ENCODE data around the gene FXYD2.
A peak's percentile ranks its signal among the peaks of the same experiment; 100 is the strongest.

The FXYD2 gene

GRCh38 chr11:117857734-117858414 lies 33.3 kb upstream of the FXYD2 start:
- DNase-seq (ENCODE audit: low read depth): no peak

DNA sequence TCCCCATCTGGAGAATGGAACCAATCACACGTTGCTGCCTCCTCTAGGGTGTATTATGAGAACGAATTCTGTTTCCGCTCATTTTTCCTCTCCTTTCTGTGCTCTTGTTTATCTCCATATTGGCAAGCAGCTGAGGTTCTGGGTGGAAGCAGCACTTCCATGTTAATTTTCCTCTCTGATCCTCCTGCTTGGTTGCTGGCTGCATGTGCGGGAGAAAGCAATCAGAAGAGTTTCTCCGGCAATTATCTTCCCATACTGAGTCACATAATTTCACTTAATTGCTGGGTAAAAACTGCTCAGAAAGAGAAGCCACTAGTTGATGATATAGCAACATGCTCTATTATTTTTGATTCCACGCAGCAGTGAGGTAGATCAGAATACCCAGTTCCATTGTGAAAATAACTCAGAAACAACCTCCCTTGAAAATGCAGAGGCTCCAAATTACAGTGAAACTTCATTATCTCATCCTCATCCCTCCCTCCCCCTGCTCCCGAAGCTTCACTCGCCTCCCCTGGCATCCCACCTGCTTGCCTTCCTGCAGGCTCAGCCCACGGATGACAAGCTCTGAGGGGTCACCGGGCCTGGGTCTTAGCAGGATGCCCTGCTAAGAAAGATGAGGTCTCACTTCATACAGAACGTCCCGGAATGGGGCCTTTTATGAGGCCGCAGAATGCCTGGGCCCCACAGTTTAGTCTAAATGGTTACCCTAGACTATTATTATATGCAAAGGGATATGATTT lies 31.5 kb upstream of the FXYD2 start:
- DNase-seq (ENCODE audit: low read depth): no peak

DNA sequence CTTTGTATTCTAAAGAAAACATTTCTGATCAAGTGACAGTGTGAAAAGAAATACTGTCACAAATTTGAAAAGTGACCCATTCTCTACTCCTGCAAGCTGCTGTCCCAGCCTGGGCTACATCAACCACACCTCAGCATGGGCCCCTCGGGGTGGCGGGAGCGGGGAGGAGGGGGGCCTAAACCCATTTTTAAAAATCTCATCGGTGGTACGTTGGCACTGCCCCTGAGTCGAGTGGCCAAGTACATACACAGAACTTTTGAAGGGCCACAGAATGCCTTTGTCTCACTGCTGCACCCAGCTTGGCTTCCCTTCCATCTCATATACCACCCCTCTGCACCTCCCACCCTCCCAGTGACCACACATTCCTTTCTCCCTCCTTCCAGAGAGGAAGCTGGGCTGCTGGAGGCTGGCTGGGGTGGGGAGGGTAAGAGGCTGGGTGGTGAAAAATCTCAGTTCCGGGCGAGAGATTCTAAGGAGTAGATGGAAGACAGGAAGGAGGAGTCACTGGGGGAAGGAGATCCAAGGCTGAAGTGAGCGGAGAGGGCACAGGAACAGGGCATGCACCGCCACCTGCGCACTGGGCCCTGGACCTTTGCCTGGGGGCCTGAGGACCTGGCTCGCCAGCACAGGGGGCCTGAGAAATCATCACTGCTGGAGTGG lies 30.8 kb upstream of the FXYD2 start:
- no peak for DNase-seq (ENCODE audit: low read depth)

DNA sequence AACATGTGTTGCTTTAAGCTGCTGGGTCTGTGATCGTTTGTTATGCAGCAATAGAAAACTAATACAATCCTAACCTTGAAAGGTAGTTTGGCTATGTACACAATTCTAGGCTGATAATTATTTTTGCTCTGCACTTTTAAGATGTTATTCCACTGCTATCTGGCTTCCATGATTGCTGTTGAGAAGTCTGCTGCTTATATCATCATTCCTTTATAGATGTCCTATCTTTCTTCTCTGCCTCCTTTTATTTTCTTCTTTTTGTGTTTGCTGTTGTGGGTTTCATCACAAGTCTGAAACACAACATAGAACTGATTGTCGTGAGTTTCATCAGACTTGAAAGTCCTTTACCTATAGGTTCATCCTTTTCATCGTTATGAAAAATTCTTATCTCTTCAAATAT lies 27.8 kb upstream of the FXYD2 start:
- no peak for DNase-seq (ENCODE audit: low read depth)

DNA sequence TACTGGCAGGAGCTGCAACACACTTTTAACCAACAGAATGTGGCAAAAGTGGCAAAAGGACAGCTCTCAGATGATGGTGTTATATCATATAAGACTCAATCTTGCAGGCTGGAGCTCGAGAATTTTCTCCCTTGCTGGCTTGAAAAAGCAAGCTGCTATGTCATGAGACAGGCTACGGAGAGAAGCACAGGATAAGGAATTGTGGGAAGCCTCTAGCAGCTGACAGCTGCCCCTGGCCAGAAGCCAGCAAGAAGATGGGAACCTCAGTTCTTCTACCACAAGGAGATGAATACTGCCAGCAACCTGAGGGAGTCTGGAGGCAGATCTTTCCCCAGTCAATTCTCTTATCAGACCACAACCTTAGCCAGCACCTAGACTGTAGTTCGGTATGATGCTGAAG lies 27.3 kb upstream of the FXYD2 start:
- DNase-seq (ENCODE audit: low read depth): no peak

- no peak for DNase-seq (ENCODE audit: low read depth)
Observed at GRCh38 chr11:117851106-117851505, 26.6 kb upstream of the FXYD2 start.

- DNase-seq (ENCODE audit: low read depth): no peak
Observed at GRCh38 chr11:117849781-117850414, 25.4 kb upstream of the FXYD2 start.

DNA sequence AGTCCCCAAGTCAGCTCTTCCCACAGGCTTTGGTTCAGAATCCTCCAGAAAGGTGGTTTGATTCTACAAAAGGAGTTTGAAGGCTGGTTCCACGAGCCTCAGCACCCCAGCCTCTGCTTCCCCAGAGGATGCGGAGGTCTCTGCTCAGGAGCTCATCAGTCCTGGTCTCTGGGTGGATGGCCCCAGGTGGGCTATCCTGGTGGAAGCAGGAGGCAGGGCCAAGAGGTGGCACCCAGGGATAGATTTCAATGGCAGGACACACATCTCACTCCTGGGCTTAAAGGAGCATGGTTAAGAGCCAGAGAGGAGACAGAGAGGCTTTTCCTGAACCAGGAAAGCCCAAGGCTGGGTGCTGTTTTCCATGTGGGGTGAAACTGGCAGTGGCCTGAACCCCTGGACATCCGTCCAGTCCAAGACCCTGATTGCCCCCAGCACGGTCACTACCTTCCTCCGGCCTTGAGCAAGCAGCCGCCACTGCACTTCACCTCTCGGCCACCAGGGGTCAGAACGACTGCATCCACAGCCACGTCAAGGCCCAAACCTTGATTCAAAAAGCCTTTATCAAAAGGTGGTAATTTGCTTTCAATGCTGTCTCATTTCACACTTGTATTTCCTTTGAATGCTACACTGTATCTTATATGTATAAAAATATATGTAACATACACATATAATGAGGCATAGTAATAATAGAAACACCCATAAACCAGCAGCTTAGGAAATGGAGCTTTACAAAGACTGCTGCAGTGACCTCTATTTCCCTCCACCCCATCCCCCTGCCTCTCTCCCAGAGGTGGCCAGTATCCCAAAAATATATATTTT lies 19.3 kb upstream of the FXYD2 start:
- DNase-seq (ENCODE audit: low read depth): peak; percentile 1

DNA sequence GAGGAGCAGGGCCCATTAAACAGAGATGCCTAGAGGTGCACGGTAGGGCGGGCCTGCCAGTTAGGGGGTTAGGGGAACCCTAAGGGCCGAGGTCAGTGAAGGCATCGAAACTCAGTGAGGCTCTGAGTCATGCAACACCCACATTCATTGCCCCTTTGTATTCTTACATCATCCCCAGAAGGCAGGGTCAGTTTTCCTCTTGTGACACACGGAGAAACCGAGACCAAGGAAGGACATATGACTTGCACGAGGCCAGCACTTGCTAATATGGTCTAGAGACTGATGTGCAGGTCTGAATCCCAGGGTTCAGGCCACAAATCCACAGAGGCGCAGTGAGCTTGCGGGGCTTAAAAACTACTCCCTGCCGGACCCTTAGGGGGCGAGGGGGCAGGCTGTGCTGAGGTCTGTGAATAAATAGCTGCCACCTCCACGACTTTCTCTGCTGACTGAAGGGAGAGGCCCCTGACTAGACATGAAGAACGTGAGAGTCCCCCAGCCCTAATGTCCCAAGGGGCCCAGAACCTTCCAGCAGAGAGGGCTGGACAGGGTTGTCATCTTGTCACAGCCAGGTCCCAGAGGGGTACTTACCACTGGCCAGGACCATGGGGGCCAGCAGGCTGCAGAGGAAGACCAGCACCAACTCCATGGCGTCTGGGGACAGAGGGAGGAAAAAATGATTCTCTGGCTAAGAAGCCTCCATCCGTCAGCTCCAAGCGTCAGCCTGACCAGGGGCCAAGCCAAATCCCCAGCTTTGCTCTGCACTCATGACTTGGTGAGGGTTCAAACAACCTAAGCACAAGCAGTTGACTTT lies 17.8 kb upstream of the FXYD2 start:
- no peak for DNase-seq (ENCODE audit: low read depth)

DNA sequence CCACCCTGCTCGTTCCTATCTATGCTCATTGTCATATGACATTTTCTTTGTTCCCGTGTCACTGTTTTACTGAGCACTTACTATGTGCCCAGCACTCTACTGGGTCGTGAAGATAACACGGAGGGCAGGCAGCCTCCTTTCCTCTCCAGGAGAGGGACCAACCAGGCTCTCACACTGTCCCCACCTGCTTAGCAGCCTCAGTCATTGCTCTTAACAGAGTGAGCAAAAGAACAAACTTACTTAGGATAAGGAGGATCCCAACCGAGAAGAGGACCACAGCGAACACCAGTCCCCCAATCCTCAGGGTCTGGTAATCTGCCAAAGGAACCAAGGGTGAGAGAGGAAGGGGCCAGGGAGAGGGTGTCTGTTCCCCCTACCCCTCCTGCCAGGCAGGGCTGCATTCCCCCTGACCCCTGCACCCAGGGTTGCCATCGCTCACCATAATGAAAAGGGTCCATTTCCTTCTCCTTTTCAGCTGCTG lies 17.0 kb upstream of the FXYD2 start:
- no peak for DNase-seq (ENCODE audit: low read depth)

DNA sequence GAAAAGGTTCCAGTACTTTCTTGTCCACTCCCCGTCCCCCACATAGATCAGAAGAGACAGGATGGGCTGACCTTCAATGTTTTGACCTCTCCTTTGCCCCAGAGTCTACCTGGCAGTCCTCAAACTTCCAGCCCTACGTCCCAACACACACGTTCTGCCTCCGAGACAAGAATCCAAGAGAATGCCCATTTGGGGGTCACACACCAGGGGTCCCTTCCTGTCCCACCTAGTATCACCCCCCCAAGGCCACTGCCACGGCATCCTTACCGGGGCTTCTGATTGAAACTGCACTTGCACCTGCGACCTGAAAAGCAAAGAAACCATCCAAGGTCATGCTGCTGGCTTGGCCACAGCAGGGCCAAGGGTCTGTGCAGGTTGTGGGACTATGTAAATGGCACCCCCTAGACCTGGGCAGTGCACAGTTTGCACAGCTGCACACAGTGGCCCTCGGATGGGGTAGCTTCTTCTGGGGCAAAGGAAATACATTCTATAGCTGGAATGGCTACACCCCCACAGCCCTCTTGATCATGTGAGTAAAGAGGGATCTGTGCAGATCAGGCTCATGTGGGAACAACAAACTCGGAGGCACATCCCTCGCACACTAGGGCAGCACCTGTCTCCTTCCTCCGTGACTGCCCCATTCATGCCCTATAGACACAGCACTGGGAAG lies 16.5 kb upstream of the FXYD2 start:
- DNase-seq (ENCODE audit: low read depth): no peak

- DNase-seq (ENCODE audit: low read depth): no peak
Observed at GRCh38 chr11:117839936-117840813, 15.6 kb upstream of the FXYD2 start.

DNA sequence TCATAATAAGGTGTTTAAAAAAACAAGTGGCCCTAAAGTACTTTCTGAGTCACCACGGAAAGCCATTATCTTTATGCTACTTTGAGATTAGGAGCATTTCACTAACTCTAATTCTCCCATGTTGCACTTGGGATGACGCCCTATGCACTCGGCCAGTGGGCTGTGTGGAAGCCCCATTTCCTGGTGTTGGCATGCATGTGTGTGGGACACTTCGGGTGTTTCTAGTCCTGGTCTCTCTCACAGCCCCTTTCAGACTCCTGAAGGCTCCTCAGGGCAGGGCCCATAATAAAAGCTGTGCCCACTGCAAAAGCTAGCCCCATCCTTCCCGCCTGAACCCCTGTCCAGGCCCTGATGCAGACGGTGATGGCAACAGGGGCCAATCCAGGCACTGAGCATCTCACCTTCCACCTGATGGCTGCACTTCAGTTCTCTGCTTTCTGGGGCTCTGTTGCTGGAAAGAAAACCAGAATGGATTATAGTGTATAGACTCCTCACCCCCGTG lies 14.9 kb upstream of the FXYD2 start:
- DNase-seq (ENCODE audit: low read depth): no peak

GRCh38 chr11:117838901-117839300 lies 14.4 kb upstream of the FXYD2 start:
- no peak for DNase-seq (ENCODE audit: low read depth)

- DNase-seq (ENCODE audit: low read depth): no peak
Observed at GRCh38 chr11:117837791-117838190, 13.2 kb upstream of the FXYD2 start.

GRCh38 chr11:117837070-117837776 lies 12.7 kb upstream of the FXYD2 start:
- DNase-seq (ENCODE audit: low read depth): no peak

GRCh38 chr11:117836077-117836960 lies 11.8 kb upstream of the FXYD2 start:
- DNase-seq (ENCODE audit: low read depth): no peak

Data from GM04503 (cell line).